ENCODE measurements around the gene CRTC1.

CRTC1 gene

DNA sequence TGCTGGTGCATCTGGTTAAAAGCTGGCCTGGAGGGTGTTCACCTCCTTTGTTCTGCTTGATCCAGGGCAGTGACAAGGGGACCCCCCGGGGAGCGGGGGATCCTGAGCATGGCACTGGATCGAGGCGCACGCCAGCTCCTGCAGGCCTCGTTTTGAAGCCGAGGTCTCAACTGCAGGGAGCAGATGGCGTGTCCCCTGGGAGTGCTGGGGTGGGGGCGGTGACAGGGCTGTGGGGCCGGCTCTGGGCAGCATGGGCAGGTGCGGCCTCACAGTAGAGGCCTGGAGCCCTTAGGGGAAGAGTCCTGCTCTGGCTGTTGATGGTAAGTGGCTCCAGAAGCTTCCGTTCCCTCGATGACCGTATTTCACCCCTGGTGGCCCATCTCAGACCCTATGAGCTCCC lies 51.8 kb downstream of the CRTC1 start:
- no peak overlapping the region for H3K27ac ChIP-seq
- TF ChIP-seq, protein P1, sequence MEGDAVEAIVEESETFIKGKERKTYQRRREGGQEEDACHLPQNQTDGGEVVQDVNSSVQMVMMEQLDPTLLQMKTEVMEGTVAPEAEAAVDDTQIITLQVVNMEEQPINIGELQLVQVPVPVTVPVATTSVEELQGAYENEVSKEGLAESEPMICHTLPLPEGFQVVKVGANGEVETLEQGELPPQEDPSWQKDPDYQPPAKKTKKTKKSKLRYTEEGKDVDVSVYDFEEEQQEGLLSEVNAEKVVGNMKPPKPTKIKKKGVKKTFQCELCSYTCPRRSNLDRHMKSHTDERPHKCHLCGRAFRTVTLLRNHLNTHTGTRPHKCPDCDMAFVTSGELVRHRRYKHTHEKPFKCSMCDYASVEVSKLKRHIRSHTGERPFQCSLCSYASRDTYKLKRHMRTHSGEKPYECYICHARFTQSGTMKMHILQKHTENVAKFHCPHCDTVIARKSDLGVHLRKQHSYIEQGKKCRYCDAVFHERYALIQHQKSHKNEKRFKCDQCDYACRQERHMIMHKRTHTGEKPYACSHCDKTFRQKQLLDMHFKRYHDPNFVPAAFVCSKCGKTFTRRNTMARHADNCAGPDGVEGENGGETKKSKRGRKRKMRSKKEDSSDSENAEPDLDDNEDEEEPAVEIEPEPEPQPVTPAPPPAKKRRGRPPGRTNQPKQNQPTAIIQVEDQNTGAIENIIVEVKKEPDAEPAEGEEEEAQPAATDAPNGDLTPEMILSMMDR (IDR thresholded peaks at IDR 0.05) = no peak
- no peak for TF ChIP-seq ZFX (IDR thresholded peaks at IDR 0.05; ENCODE audit: borderline replicate concordance)

- H3K27ac ChIP-seq = no peak overlapping the region
- TF ChIP-seq, protein P1 (IDR thresholded peaks at IDR 0.05) = no peak
- TF ChIP-seq ZFX (IDR thresholded peaks at IDR 0.05; ENCODE audit: borderline replicate concordance) = no peak
These were observed 52.3 kb downstream of the CRTC1 start for GRCh38 chr19:18735752-18736151.

DNA sequence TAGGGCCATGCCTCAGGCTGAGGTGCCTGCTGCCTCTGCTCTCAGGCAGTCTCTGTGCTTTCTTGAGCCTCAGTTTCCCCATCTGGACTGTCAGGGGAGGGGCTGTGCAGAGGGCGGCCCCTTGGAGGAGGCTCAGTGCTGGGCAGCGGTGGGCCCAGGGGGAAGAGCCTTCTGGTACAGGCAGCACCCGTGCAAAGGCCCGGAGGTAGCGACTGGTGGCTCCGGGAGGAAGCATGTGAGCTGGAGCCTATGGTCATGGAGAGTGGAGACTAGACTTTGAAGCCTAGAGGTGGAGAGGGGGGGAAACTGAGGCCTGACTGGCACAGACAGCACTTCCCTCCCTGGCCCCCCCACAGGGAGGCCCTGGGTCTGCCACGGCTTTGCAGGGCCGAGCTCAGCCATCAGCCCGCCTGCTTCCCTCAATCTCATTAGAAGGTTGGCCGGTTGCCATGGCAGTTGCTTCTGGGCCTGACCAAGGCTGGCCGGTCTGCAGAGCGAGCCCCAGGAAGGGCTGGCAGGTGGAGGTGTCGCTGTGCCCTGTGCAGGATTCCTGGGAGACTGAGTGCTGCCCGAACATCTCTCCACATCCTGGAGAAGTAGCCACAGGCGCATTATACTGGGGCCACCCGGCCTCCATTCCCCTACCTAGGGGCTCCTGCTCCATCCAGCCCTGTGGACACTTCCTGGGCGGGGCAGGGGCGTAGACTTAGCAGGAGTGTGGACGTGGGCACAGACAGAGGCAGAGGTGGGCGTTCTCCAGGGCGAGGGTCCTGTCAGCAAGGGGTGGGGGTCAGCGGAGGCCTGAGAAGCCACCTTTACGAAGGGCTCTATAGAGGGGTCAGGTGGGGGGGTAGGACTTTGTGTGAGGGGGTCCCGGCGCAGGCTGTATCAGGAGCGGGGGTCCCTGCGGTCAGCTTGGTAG lies 53.2 kb downstream of the CRTC1 start:
- TF ChIP-seq ZFX (IDR thresholded peaks at IDR 0.05; ENCODE audit: borderline replicate concordance) = no peak
- TF ChIP-seq, protein P1 (IDR thresholded peaks at IDR 0.05) = no peak
- H3K27ac ChIP-seq = peak overlapping the region; percentile 61; the same call in 1 of the 2 replicates

GRCh38 chr19:18737337-18737953 lies 54.0 kb downstream of the CRTC1 start:
- TF ChIP-seq, protein P1 (IDR thresholded peaks at IDR 0.05) = no peak
- TF ChIP-seq ZFX (IDR thresholded peaks at IDR 0.05; ENCODE audit: borderline replicate concordance) = no peak

GRCh38 chr19:18737954-18738351 lies 54.5 kb downstream of the CRTC1 start:
- peak overlapping the region; percentile 61 for H3K27ac ChIP-seq
- TF ChIP-seq, protein P1 (IDR thresholded peaks at IDR 0.05) = no peak
- TF ChIP-seq ZFX (IDR thresholded peaks at IDR 0.05; ENCODE audit: borderline replicate concordance) = no peak

More at GRCh38 chr19:18737337-18737953, 54.0 kb downstream of the CRTC1 start:
- peak overlapping the region; percentile 61 for H3K27ac ChIP-seq

- H3K27ac ChIP-seq = no peak overlapping the region
- TF ChIP-seq, protein P1 (IDR thresholded peaks at IDR 0.05) = no peak
- TF ChIP-seq ZFX (IDR thresholded peaks at IDR 0.05; ENCODE audit: borderline replicate concordance) = no peak
These were observed 55.6 kb downstream of the CRTC1 start for GRCh38 chr19:18738961-18739690.
